Measurements from ENCODE around the gene CDKN2AIP.

Gene CDKN2AIP

GRCh38 chr4:183495184-183495583 is 50.7 kb downstream of the CDKN2AIP start:
- no peaks in the 10 kb centered on the region for H4K20me1 ChIP-seq (ENCODE audit: insufficient read depth, low read length)
- no peaks in the 10 kb centered on the region for H3K79me2 ChIP-seq (ENCODE audit: insufficient read depth, low read length)
- no peak overlapping the region for H2AFZ ChIP-seq (ENCODE audit: low read length)
- no peak overlapping the region for H3K9ac ChIP-seq (ENCODE audit: low read length)
- H3K27ac ChIP-seq (ENCODE audit: low read depth, low read length, poor library complexity, severe bottlenecking): no peak overlapping the region
- no peaks in the 10 kb centered on the region for H3K9me2 ChIP-seq (ENCODE audit: low read depth, low read length)
- H3F3A ChIP-seq (ENCODE audit: insufficient read depth, low read length): no peaks in the 10 kb centered on the region
- H3K27me3 ChIP-seq (ENCODE audit: insufficient read depth, low read length): no peaks in the 10 kb centered on the region
- no peak overlapping the region for H3K4me3 ChIP-seq (ENCODE audit: low read depth, low read length, poor library complexity, severe bottlenecking)
- no peak for TF ChIP-seq EZH2 (IDR thresholded peaks at IDR 0.05; ENCODE audit: borderline replicate concordance, low read length)
- TF ChIP-seq CTCF (IDR thresholded peaks at IDR 0.05; ENCODE audit: low read length): no peak
- H3K9me3 ChIP-seq (ENCODE audit: low read length): no peaks in the 10 kb centered on the region
- peaks cover 33% of the 10 kb centered on the region for H3K36me3 ChIP-seq (ENCODE audit: insufficient read depth, low read length)
- peaks cover 9% of the 10 kb centered on the region for H3K4me1 ChIP-seq (ENCODE audit: insufficient read depth, low read length, severe bottlenecking)
- no peak overlapping the region for H3K4me2 ChIP-seq (ENCODE audit: low read length)

All from OCI-LY1 (cell line).